HepG2 (cell line): ENCODE data around the gene EPHX1. TPM values are rescaled to one million over a fixed set of nuclear protein-coding genes. Genes with fewer than 3 reads are reported as not detected.

Experiments used
- ATAC-seq: fragments of 200-7000 bp; cut with Tn5 transposase; 3 replicates; pipeline ENCODE4 v1.9.1; 2020; ENCODE audit warnings: mild to moderate bottlenecking, moderate library complexity
- BruUV-seq: library from RNA; stranded (reverse); fragments of 400-500 nt; replicated peaks from 2 replicates; lab custom pipeline; 2021; lab: Mats Ljungman, UMichigan
- CTCF ChIA-PET: fragments of 300-600 bp; formaldehyde crosslinking; extraction: SDS; loops from one replicate; lab custom pipeline; 2021; ENCODE audit warnings: low total read pairs, inconsistent platforms, low intra/inter-chr PET ratio; lab: Yijun Ruan, JAX
- POLR2A ChIA-PET: fragments of 350-600 bp; sonication (Branson Sonifier 250); formaldehyde crosslinking; loops from one replicate; lab custom pipeline; 2020; ENCODE audit warnings: antibody characterized with exemption, inconsistent platforms; lab: Yijun Ruan, JAX
- DNase-seq: peaks from one replicate; pipeline ENCODE4 v3.0.0-alpha.2; 2015; ENCODE audit warnings: low spot score
- FAIRE-seq: peaks from 3 replicates; lab custom pipeline; 2011; peaks lifted over from hg19 to GRCh38; lab: Jason Lieb, UNC
- H2AFZ ChIP-seq: one replicate; pipeline ENCODE4 v1.6.1; 2011; ENCODE audit warnings: low read length, inconsistent platforms
- H3K27ac ChIP-seq: fragments of 300-600 bp; 3 replicates; pipeline ENCODE4 v1.8.0; 2011; ENCODE audit warnings: mixed run types, mild to moderate bottlenecking, mixed read lengths, low read length, inconsistent platforms; ENCODE audit not compliant: insufficient read depth; ENCODE audit errors: extremely low read length
- H3K27me3 ChIP-seq, 2 experiments: fragments of 200-600 bp in 1 of 2; 2 replicates in 1 of 2; 3 replicates in 1 of 2; pipeline versions ENCODE4 v1.6.0 to v1.8.0; 2011; ENCODE audit warnings: low read length in 2 of 2, mild to moderate bottlenecking in 2 of 2, moderate library complexity in 2 of 2, inconsistent platforms in 1 of 2; ENCODE audit not compliant: insufficient read depth in 2 of 2, control insufficient read depth in 1 of 2
- H3K36me3 ChIP-seq, 2 experiments: fragments of 200-600 bp in 1 of 2; replicated peaks in 1 of 2; 2 replicates in 1 of 2; 3 replicates in 1 of 2; pipeline versions ENCODE4 v1.5.1 to v1.8.0; 2011; ENCODE audit warnings: low read length in 2 of 2, inconsistent platforms in 1 of 2; ENCODE audit not compliant: insufficient read depth in 2 of 2, control insufficient read depth in 1 of 2
- H3K4me1 ChIP-seq: 2 replicates; pipeline ENCODE4 v1.5.1; 2012; ENCODE audit warnings: low read length, inconsistent platforms; ENCODE audit not compliant: insufficient read depth
- H3K4me2 ChIP-seq: 2 replicates; pipeline ENCODE4 v1.6.0; 2011; ENCODE audit warnings: low read depth, low read length, inconsistent platforms
- H3K4me3 ChIP-seq, 3 experiments: fragments of 200-600 bp in 1 of 3; sonication (generic), shearing (Covaris generic) in 1 of 3; replicated peaks in 1 of 3; 2 replicates each; pipeline ENCODE4 v1.5.1; 2011 to 2016; ENCODE audit warnings: low read length in 3 of 3, inconsistent platforms in 2 of 3, low read depth in 2 of 3, mild to moderate bottlenecking in 2 of 3, control low read depth in 1 of 3, mixed read lengths in 1 of 3; ENCODE audit not compliant: insufficient read depth in 1 of 3
- H3K79me2 ChIP-seq: one replicate; pipeline ENCODE4 v1.6.1; 2011; ENCODE audit warnings: low read length, inconsistent platforms; ENCODE audit not compliant: insufficient read depth
- H3K9ac ChIP-seq: 2 replicates; pipeline ENCODE4 v1.6.0; 2011; ENCODE audit warnings: mild to moderate bottlenecking, low read depth, low read length, inconsistent platforms; ENCODE audit not compliant: insufficient read depth
- H3K9me3 ChIP-seq: 2 replicates; pipeline ENCODE4 v1.5.1; 2012; ENCODE audit warnings: mild to moderate bottlenecking, low read length
- H4K20me1 ChIP-seq: 2 replicates; pipeline ENCODE4 v1.6.0; 2011; ENCODE audit warnings: inconsistent platforms, mild to moderate bottlenecking, low read length, moderate library complexity; ENCODE audit not compliant: insufficient read depth
- CC2D1A ChIP-seq: sonication (generic); formaldehyde crosslinking; IDR thresholded peaks from 2 replicates; pipeline ENCODE4 v1.8.1; 2023; ENCODE audit warnings: mild to moderate bottlenecking, missing genetic modification reagents
- MIXL1 ChIP-seq: IDR thresholded peaks from 2 replicates; pipeline ENCODE4 v1.6.1; 2016
- NFE2L1 ChIP-seq: sonication (generic); formaldehyde crosslinking; IDR thresholded peaks from 2 replicates; pipeline ENCODE4 v1.4.0; 2020; ENCODE audit warnings: missing genetic modification reagents, mild to moderate bottlenecking, borderline replicate concordance
- ZNF441 ChIP-seq: sonication (generic); formaldehyde crosslinking; IDR thresholded peaks from 2 replicates; pipeline ENCODE4 v1.7.0; 2021; ENCODE audit warnings: missing genetic modification reagents, borderline replicate concordance
- ZNF577 ChIP-seq: sonication (generic); formaldehyde crosslinking; IDR thresholded peaks from 2 replicates; pipeline ENCODE4 v1.4.0; 2020; ENCODE audit warnings: mild to moderate bottlenecking, low read depth, missing genetic modification reagents, borderline replicate concordance
- ZNF746 ChIP-seq: sonication (generic); formaldehyde crosslinking; IDR thresholded peaks from 2 replicates; pipeline ENCODE4 v1.8.0; 2022; ENCODE audit warnings: mild to moderate bottlenecking, missing genetic modification reagents
- ZZZ3 ChIP-seq: sonication (generic); formaldehyde crosslinking; IDR thresholded peaks from 2 replicates; pipeline ENCODE4 v1.4.0; 2020; ENCODE audit warnings: missing genetic modification reagents, mild to moderate bottlenecking, borderline replicate concordance
- whole genome bisulfite sequencing: methylation state at CpG from one replicate; pipeline ENCODE4 v1.1.6; 2017; ENCODE audit warnings: low lambda C conversion rate; 5-methylcytosine and 5-hydroxymethylcytosine counted together
- in situ Hi-C: cut with HindIII; loops from 2 replicates; pipeline ENCODE4 v1.10.0; 2017; ENCODE audit warnings: low pct_unique_long_range_greater_than_20kb; ENCODE audit not compliant: extremely low pct_ligation_motif_present
- intact Hi-C: fragments of 100-400 bp; cut with micrococcal nuclease; formaldehyde crosslinking; loops from one replicate; pipeline ENCODE4 v1.10.0; 2022; ENCODE audit not compliant: unreplicated experiment
- polyA plus RNA-seq, 8 experiments: library from polyadenylated mRNA; depleted of rRNA in 3 of 8; stranded (reverse) in 7 of 8; unstranded in 1 of 8; fragments of >200 nt; fragmentation: Illumina TruSeq in 4 of 8; extraction: Trizol in 4 of 8; gene quantifications; 2 replicates each; pipeline versions ENCODE4 v1.2.1 to v1.2.3, GENCODE V29; 2011 to 2016; ENCODE audit warnings: low read depth in 4 of 8, missing spikeins in 1 of 8, mixed read lengths in 1 of 8; ENCODE audit not compliant: insufficient read depth in 1 of 8
- total RNA-seq, 5 experiments: library from RNA; depleted of rRNA; stranded (reverse); fragments of >200 nt; fragmentation: Illumina TruSeq; extraction: Trizol; gene quantifications; 2 replicates each; pipeline ENCODE4 v1.2.3, GENCODE V29; 2016; ENCODE audit warnings: low read depth in 1 of 5
- TF ChIP-seq, protein P1 (sequence below): sonication (generic); formaldehyde crosslinking; IDR thresholded peaks from 2 replicates; pipeline ENCODE4 v1.5.0; 2020; ENCODE audit warnings: mild to moderate bottlenecking, missing genetic modification reagents, borderline replicate concordance
- TF ChIP-seq, protein P2 (sequence below): sonication (generic); formaldehyde crosslinking; conservative IDR thresholded peaks from 2 replicates; pipeline ENCODE4 v1.5.0; 2020; ENCODE audit warnings: missing genetic modification reagents

The EPHX1 gene
- total and polyA plus RNA-seq, 2 of the 13 experiments (the other 11 are each of a cell fraction or from before 2014, with no cell fraction given): 27.7 to 36.5 TPM

GRCh38 chr1:225863167-225863566, 53.2 kb downstream of the EPHX1 start:
- DNase-seq: no peak
- in situ Hi-C loops: no loop called here
- ATAC-seq: no peak
- no peak overlapping the region for H2AFZ ChIP-seq
- no peak overlapping the region for H3K27ac ChIP-seq
- H3K9ac ChIP-seq: no peak overlapping the region
- no TSS peak for BruUV-seq
- intact Hi-C loops: no loop called here
- H3K36me3 ChIP-seq: peaks cover 27 to 76% of the 10 kb centered on the region in 2 experiments; a peak in 4 of 5 replicates
- H3K9me3 ChIP-seq: no peaks in the 10 kb centered on the region
- TF ChIP-seq ZNF577: no peak
- no peak for TF ChIP-seq MIXL1 (CRISPR knock-in tag)
- TF ChIP-seq ZNF441 (CRISPR knock-in tag): no peak
- TF ChIP-seq NFE2L1 (CRISPR knock-in tag): no peak
- ChIA-PET POLR2A (no interaction called here), CTCF (no interaction called here)
- peaks cover 12% of the 10 kb centered on the region for H3K4me1 ChIP-seq
- no peaks in the 10 kb centered on the region for H3K79me2 ChIP-seq
- no peak overlapping the region for H3K4me3 ChIP-seq
- H3K27me3 ChIP-seq: no peaks in the 10 kb centered on the region
- no peak for FAIRE-seq
- WGBS: 96% methylated on average over 5 of the region's 5 CpGs
- H4K20me1 ChIP-seq: no peaks in the 10 kb centered on the region
- H3K4me2 ChIP-seq: no peak overlapping the region

GRCh38 chr1:225865514-225865913, 55.6 kb downstream of the EPHX1 start:
- CTCF ChIA-PET: no interaction called here
- H3K36me3 ChIP-seq: peaks cover 25 to 77% of the 10 kb centered on the region in 2 experiments; a peak in 4 of 5 replicates
- H3K9ac ChIP-seq: no peak overlapping the region
- peaks cover 12% of the 10 kb centered on the region for H3K4me1 ChIP-seq
- no peaks in the 10 kb centered on the region for H3K79me2 ChIP-seq
- H3K4me2 ChIP-seq: no peak overlapping the region
- POLR2A ChIA-PET: no interaction called here
- ATAC-seq: peak; percentile 50
- no peaks in the 10 kb centered on the region for H4K20me1 ChIP-seq
- no TSS peak for BruUV-seq
- in situ Hi-C loops (no loop called here), intact Hi-C loops (no loop called here)
- FAIRE-seq: no peak
- DNase-seq: no peak
- no peak overlapping the region for H2AFZ ChIP-seq
- no peaks in the 10 kb centered on the region for H3K9me3 ChIP-seq
- no peaks in the 10 kb centered on the region for H3K27me3 ChIP-seq
- H3K4me3 ChIP-seq: no peak overlapping the region
- H3K27ac ChIP-seq: no peak overlapping the region
- WGBS: 93% methylated on average over 8 of the region's 13 CpGs
- TF ChIP-seq, protein P1, sequence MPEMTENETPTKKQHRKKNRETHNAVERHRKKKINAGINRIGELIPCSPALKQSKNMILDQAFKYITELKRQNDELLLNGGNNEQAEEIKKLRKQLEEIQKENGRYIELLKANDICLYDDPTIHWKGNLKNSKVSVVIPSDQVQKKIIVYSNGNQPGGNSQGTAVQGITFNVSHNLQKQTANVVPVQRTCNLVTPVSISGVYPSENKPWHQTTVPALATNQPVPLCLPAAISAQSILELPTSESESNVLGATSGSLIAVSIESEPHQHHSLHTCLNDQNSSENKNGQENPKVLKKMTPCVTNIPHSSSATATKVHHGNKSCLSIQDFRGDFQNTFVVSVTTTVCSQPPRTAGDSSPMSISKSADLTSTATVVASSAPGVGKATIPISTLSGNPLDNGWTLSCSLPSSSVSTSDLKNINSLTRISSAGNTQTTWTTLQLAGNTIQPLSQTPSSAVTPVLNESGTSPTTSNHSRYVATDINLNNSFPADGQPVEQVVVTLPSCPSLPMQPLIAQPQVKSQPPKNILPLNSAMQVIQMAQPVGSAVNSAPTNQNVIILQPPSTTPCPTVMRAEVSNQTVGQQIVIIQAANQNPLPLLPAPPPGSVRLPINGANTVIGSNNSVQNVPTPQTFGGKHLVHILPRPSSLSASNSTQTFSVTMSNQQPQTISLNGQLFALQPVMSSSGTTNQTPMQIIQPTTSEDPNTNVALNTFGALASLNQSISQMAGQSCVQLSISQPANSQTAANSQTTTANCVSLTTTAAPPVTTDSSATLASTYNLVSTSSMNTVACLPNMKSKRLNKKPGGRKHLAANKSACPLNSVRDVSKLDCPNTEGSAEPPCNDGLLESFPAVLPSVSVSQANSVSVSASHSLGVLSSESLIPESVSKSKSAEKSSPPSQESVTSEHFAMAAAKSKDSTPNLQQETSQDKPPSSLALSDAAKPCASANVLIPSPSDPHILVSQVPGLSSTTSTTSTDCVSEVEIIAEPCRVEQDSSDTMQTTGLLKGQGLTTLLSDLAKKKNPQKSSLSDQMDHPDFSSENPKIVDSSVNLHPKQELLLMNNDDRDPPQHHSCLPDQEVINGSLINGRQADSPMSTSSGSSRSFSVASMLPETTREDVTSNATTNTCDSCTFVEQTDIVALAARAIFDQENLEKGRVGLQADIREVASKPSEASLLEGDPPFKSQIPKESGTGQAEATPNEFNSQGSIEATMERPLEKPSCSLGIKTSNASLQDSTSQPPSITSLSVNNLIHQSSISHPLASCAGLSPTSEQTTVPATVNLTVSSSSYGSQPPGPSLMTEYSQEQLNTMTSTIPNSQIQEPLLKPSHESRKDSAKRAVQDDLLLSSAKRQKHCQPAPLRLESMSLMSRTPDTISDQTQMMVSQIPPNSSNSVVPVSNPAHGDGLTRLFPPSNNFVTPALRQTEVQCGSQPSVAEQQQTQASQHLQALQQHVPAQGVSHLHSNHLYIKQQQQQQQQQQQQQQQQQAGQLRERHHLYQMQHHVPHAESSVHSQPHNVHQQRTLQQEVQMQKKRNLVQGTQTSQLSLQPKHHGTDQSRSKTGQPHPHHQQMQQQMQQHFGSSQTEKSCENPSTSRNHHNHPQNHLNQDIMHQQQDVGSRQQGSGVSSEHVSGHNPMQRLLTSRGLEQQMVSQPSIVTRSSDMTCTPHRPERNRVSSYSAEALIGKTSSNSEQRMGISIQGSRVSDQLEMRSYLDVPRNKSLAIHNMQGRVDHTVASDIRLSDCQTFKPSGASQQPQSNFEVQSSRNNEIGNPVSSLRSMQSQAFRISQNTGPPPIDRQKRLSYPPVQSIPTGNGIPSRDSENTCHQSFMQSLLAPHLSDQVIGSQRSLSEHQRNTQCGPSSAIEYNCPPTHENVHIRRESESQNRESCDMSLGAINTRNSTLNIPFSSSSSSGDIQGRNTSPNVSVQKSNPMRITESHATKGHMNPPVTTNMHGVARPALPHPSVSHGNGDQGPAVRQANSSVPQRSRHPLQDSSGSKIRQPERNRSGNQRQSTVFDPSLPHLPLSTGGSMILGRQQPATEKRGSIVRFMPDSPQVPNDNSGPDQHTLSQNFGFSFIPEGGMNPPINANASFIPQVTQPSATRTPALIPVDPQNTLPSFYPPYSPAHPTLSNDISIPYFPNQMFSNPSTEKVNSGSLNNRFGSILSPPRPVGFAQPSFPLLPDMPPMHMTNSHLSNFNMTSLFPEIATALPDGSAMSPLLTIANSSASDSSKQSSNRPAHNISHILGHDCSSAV: no peak
- TF ChIP-seq ZZZ3 (CRISPR knock-in tag) (no peak), CC2D1A (CRISPR knock-in tag) (no peak), ZNF746 (CRISPR knock-in tag) (no peak)
- TF ChIP-seq, protein P2, sequence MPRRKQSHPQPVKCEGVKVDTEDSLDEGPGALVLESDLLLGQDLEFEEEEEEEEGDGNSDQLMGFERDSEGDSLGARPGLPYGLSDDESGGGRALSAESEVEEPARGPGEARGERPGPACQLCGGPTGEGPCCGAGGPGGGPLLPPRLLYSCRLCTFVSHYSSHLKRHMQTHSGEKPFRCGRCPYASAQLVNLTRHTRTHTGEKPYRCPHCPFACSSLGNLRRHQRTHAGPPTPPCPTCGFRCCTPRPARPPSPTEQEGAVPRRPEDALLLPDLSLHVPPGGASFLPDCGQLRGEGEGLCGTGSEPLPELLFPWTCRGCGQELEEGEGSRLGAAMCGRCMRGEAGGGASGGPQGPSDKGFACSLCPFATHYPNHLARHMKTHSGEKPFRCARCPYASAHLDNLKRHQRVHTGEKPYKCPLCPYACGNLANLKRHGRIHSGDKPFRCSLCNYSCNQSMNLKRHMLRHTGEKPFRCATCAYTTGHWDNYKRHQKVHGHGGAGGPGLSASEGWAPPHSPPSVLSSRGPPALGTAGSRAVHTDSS (CRISPR knock-in tag): no peak
